HepG2 (cell line): ENCODE measurements around the gene PRR29. TPM values are rescaled to one million over a fixed set of nuclear protein-coding genes. Genes with fewer than 3 reads are reported as not detected.
A peak's percentile ranks its signal among the peaks of the same experiment; 100 is the strongest.

Source experiments
- ASH2L ChIP-seq: fragments of 300-600, 200-600 bp; sonication (generic); IDR thresholded peaks from 2 replicates; pipeline ENCODE4 v1.7.0; 2017; ENCODE audit warnings: low read depth, mild to moderate bottlenecking, moderate library complexity, mixed read lengths, low read length; ENCODE audit not compliant: insufficient read length
- FOSL2 ChIP-seq: sonication (generic); formaldehyde crosslinking; IDR thresholded peaks from 2 replicates; pipeline ENCODE4 v1.4.0; 2020; ENCODE audit warnings: missing genetic modification reagents
- HCFC1 ChIP-seq: fragments of 150-350 bp; IDR thresholded peaks from 2 replicates; pipeline ENCODE4 v1.6.1; 2014; ENCODE audit warnings: low read depth, low read length
- IRF9 ChIP-seq: sonication (generic); formaldehyde crosslinking; IDR thresholded peaks from 2 replicates; pipeline ENCODE4 v1.8.0; 2022; ENCODE audit warnings: missing genetic modification reagents, mild to moderate bottlenecking, borderline replicate concordance
- MAZ ChIP-seq, 2 experiments: sonication (generic) in 1 of 2; formaldehyde crosslinking in 1 of 2; IDR thresholded peaks; 2 replicates each; pipeline versions ENCODE4 v1.5.0 to v1.6.1; 2012 to 2020; ENCODE audit warnings: low read depth in 2 of 2, mild to moderate bottlenecking in 2 of 2, borderline replicate concordance in 1 of 2, improper control_type of control experiment in 1 of 2, low read length in 1 of 2, missing genetic modification reagents in 1 of 2, moderate library complexity in 1 of 2
- NCOR1 ChIP-seq: fragments of 200-600 bp; sonication (generic); IDR thresholded peaks from 2 replicates; pipeline ENCODE4 v1.7.0; 2017; ENCODE audit warnings: antibody characterized with exemption, low read length, borderline replicate concordance
- PHF5A ChIP-seq: IDR thresholded peaks from one replicate; pipeline ENCODE4 v1.6.1; 2018; ENCODE audit warnings: low read depth, missing genetic modification reagents; ENCODE audit not compliant: unreplicated experiment
- PLSCR1 ChIP-seq: sonication (generic); formaldehyde crosslinking; IDR thresholded peaks from 2 replicates; pipeline ENCODE4 v1.5.0; 2020; ENCODE audit warnings: missing genetic modification reagents, mild to moderate bottlenecking, borderline replicate concordance
- RAD21 ChIP-seq: fragments of 450-650 bp; formaldehyde crosslinking; IDR thresholded peaks from 2 replicates; pipeline ENCODE4 v1.5.0; 2020; ENCODE audit warnings: mild to moderate bottlenecking
- SMAD9 ChIP-seq: sonication (generic); formaldehyde crosslinking; IDR thresholded peaks from 2 replicates; pipeline ENCODE4 v1.5.1; 2020; ENCODE audit warnings: mild to moderate bottlenecking, missing genetic modification reagents
- STAG1 ChIP-seq: sonication (generic); formaldehyde crosslinking; IDR thresholded peaks from 2 replicates; pipeline ENCODE4 v1.4.0; 2020; ENCODE audit warnings: missing genetic modification reagents
- ZNF274 ChIP-seq: sonication (generic); formaldehyde crosslinking; IDR thresholded peaks from 2 replicates; pipeline ENCODE4 v1.5.1; 2020; ENCODE audit warnings: mild to moderate bottlenecking, missing genetic modification reagents
- ZNF530 ChIP-seq: sonication (generic); formaldehyde crosslinking; IDR thresholded peaks from 2 replicates; pipeline ENCODE4 v1.5.0; 2020; ENCODE audit warnings: low read depth, mild to moderate bottlenecking, missing genetic modification reagents
- ZNF543 ChIP-seq: sonication (generic); formaldehyde crosslinking; IDR thresholded peaks from 2 replicates; pipeline ENCODE4 v1.4.0; 2020; ENCODE audit warnings: mild to moderate bottlenecking, missing genetic modification reagents
- ZNF580 ChIP-seq: IDR thresholded peaks from 2 replicates; pipeline ENCODE4 v1.6.1; 2016; ENCODE audit warnings: low read depth, borderline replicate concordance
- ZNF598 ChIP-seq: sonication (generic); formaldehyde crosslinking; IDR thresholded peaks from 2 replicates; pipeline ENCODE4 v1.5.1; 2020; ENCODE audit warnings: mild to moderate bottlenecking, missing genetic modification reagents, borderline replicate concordance
- ZNF678 ChIP-seq: sonication (generic); formaldehyde crosslinking; IDR thresholded peaks from 2 replicates; pipeline ENCODE4 v1.4.0; 2020; ENCODE audit warnings: mild to moderate bottlenecking, missing genetic modification reagents
- ZNF691 ChIP-seq: sonication (generic); formaldehyde crosslinking; IDR thresholded peaks from 2 replicates; pipeline ENCODE4 v1.4.0; 2020; ENCODE audit warnings: missing genetic modification reagents, low read depth, mild to moderate bottlenecking, borderline replicate concordance
- ZNF766 ChIP-seq: sonication (generic); formaldehyde crosslinking; IDR thresholded peaks from 2 replicates; pipeline ENCODE4 v1.5.0; 2020; ENCODE audit warnings: missing genetic modification reagents, borderline replicate concordance
- polyA plus RNA-seq, 8 experiments: library from polyadenylated mRNA; depleted of rRNA in 3 of 8; stranded (reverse) in 7 of 8; unstranded in 1 of 8; fragments of >200 nt; fragmentation: Illumina TruSeq in 4 of 8; extraction: Trizol in 4 of 8; gene quantifications; 2 replicates each; pipeline versions ENCODE4 v1.2.1 to v1.2.3, GENCODE V29; 2011 to 2016; ENCODE audit warnings: low read depth in 4 of 8, missing spikeins in 1 of 8, mixed read lengths in 1 of 8; ENCODE audit not compliant: insufficient read depth in 1 of 8
- total RNA-seq, 5 experiments: library from RNA; depleted of rRNA; stranded (reverse); fragments of >200 nt; fragmentation: Illumina TruSeq; extraction: Trizol; gene quantifications; 2 replicates each; pipeline ENCODE4 v1.2.3, GENCODE V29; 2016; ENCODE audit warnings: low read depth in 1 of 5
- TF ChIP-seq, protein P1 (sequence below): sonication (generic); formaldehyde crosslinking; IDR thresholded peaks from 2 replicates; pipeline ENCODE4 v1.5.1; 2020; ENCODE audit warnings: mild to moderate bottlenecking, missing genetic modification reagents, moderate library complexity
- TF ChIP-seq, protein P2 (sequence below): IDR thresholded peaks from 2 replicates; pipeline ENCODE4 v1.6.1; 2016

The PRR29 gene
- total and polyA plus RNA-seq, 2 of the 13 experiments (the other 11 are each of a cell fraction or from before 2014, with no cell fraction given): 0.07 to 0.20 TPM

DNA sequence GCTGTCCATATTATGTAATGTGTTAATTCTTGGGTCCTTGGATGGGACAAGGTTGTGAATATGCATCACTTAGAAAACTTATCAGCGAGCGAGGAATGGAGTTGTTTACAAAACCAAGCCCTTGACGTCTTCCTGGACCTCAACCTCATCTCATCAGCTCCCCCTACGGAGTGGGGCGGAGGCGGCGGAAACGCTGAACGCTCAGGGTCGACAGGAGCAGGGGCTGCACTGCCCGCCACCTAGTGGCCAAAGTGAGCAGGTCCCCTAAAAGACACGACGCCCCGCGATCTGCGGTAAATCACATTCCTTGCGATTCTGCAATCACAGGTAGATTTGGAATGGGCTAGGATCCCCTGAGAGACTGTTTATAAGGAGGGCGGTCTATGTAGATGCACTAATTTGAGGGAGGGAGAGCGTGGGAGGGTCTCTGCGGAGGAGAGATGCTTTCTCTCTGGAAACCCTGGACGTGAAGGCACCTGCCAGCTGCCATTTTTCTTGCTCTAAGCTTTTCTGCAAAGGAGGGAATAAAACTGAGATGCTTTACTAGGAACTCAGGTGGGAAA lies 27.7 kb downstream of the PRR29 start (continued):
- TF ChIP-seq IRF9 (CRISPR knock-in tag): 0 out of 2 replicates have a peak, but pooled peaks have one; percentile 44
- no peak for TF ChIP-seq ZNF530
- TF ChIP-seq ZNF580 (CRISPR knock-in tag): peak; percentile 89; the same call in 1 of the 2 replicates
- TF ChIP-seq PHF5A: peak; percentile 76
- TF ChIP-seq PLSCR1 (CRISPR knock-in tag): no peak
- peak; percentile 34; the same call in 1 of the 2 replicates for TF ChIP-seq FOSL2 (CRISPR knock-in tag)
- 0 out of 2 replicates have a peak, but pooled peaks have one; percentile 61 for TF ChIP-seq ZNF274
- TF ChIP-seq MAZ (IDR thresholded peaks at IDR 0.05; ENCODE audit: borderline replicate concordance, low read depth, low read length): no peak
- 0 out of 2 replicates have a peak, but pooled peaks have one; percentile 63 for TF ChIP-seq MAZ (CRISPR knock-in tag; IDR thresholded peaks at IDR 0.05; ENCODE audit: low read depth)
- peak; percentile 86 for TF ChIP-seq ZNF598 (CRISPR knock-in tag)
- no peak for TF ChIP-seq HCFC1
- peak; percentile 57 for TF ChIP-seq ASH2L
- no peak for TF ChIP-seq ZNF678 (CRISPR knock-in tag)
- TF ChIP-seq STAG1: peak; percentile 80
- peak; percentile 31; the same call in 1 of the 2 replicates for TF ChIP-seq ZNF766 (CRISPR knock-in tag)
- TF ChIP-seq SMAD9: no peak
- TF ChIP-seq, protein P1, sequence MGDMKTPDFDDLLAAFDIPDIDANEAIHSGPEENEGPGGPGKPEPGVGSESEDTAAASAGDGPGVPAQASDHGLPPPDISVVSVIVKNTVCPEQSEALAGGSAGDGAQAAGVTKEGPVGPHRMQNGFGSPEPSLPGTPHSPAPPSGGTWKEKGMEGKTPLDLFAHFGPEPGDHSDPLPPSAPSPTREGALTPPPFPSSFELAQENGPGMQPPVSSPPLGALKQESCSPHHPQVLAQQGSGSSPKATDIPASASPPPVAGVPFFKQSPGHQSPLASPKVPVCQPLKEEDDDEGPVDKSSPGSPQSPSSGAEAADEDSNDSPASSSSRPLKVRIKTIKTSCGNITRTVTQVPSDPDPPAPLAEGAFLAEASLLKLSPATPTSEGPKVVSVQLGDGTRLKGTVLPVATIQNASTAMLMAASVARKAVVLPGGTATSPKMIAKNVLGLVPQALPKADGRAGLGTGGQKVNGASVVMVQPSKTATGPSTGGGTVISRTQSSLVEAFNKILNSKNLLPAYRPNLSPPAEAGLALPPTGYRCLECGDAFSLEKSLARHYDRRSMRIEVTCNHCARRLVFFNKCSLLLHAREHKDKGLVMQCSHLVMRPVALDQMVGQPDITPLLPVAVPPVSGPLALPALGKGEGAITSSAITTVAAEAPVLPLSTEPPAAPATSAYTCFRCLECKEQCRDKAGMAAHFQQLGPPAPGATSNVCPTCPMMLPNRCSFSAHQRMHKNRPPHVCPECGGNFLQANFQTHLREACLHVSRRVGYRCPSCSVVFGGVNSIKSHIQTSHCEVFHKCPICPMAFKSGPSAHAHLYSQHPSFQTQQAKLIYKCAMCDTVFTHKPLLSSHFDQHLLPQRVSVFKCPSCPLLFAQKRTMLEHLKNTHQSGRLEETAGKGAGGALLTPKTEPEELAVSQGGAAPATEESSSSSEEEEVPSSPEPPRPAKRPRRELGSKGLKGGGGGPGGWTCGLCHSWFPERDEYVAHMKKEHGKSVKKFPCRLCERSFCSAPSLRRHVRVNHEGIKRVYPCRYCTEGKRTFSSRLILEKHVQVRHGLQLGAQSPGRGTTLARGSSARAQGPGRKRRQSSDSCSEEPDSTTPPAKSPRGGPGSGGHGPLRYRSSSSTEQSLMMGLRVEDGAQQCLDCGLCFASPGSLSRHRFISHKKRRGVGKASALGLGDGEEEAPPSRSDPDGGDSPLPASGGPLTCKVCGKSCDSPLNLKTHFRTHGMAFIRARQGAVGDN (CRISPR knock-in tag): peak; percentile 72
- no peak for TF ChIP-seq NCOR1
- TF ChIP-seq RAD21 (CRISPR knock-in tag): peak; percentile 66; the same call in 1 of the 2 replicates
- TF ChIP-seq ZNF691 (CRISPR knock-in tag): peak; percentile 46; the same call in 1 of the 2 replicates
- TF ChIP-seq, protein P2, sequence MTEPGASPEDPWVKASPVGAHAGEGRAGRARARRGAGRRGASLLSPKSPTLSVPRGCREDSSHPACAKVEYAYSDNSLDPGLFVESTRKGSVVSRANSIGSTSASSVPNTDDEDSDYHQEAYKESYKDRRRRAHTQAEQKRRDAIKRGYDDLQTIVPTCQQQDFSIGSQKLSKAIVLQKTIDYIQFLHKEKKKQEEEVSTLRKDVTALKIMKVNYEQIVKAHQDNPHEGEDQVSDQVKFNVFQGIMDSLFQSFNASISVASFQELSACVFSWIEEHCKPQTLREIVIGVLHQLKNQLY (CRISPR knock-in tag): peak; percentile 43; the same call in 1 of the 2 replicates
- TF ChIP-seq ZNF543 (CRISPR knock-in tag): no peak
